ENCODE measurements around the gene PDIA6. TPM values are rescaled to one million over a fixed set of nuclear protein-coding genes. Genes with fewer than 3 reads are reported as not detected.

Gene PDIA6
- total and polyA plus RNA-seq, 2 donors (not counting 3 experiments of a cell fraction or from before 2014, with no cell fraction given): 335 to 424 TPM

- peaks cover 81% of the 10 kb centered on the region for H3K79me2 ChIP-seq (ENCODE audit: control insufficient read depth, insufficient read depth, low read length)
- dilution Hi-C loops (cut with MboI; ENCODE audit: extremely low pct_ligation_motif_present, low sequenced_read_pairs) (no loop called here), intact Hi-C loops (cut with micrococcal nuclease) (no loop called here)
- H3K4me3 ChIP-seq (replicated peaks in 1 of 3; ENCODE audit: insufficient read depth in 1 of 3, low read depth in 1 of 3, low read length in 3 of 3): no peak overlapping the region
- TF ChIP-seq CTCF (IDR thresholded peaks at IDR 0.05; ENCODE audit: extremely low read depth in 1 of 2, insufficient read depth in 1 of 2, low read depth in 1 of 2, low read length in 2 of 2) (no peak), MAX (IDR thresholded peaks at IDR 0.05; ENCODE audit: insufficient read depth, insufficient read length) (no peak), MYC (IDR thresholded peaks at IDR 0.05; ENCODE audit: low read depth, low read length) (no peak), POLR2AphosphoS5 (IDR thresholded peaks at IDR 0.05; ENCODE audit: insufficient read depth, low read depth, low read length) (no peak), EZH2 (IDR thresholded peaks at IDR 0.05; ENCODE audit: borderline replicate concordance, low read depth, low read length, severe bottlenecking) (no peak), FOS (IDR thresholded peaks at IDR 0.05; ENCODE audit: borderline replicate concordance, insufficient read depth, low read length) (no peak), POLR2A (IDR thresholded peaks at IDR 0.05; ENCODE audit: low read depth, low read length) (no peak), JUN (IDR thresholded peaks at IDR 0.05; ENCODE audit: borderline replicate concordance, insufficient read depth, insufficient read length, low read depth) (no peak), GATA2 (IDR thresholded peaks at IDR 0.05; ENCODE audit: insufficient read depth, insufficient read length, low read depth, low read length) (no peak)
- H3K4me2 ChIP-seq (ENCODE audit: insufficient read depth, low read length): no peak overlapping the region
- H3K9ac ChIP-seq (replicated peaks; ENCODE audit: extremely low read depth, insufficient read depth, low read length): no peak overlapping the region
- no peak for DNase-seq (ENCODE audit: low read depth, low spot score)
- ChIA-PET CTCF (no interaction called here), POLR2A (no interaction called here)
- H4K20me1 ChIP-seq (replicated peaks; ENCODE audit: control insufficient read depth, extremely low read depth, insufficient read depth, low read length): peaks cover 7% of the 10 kb centered on the region
- H3K9me1 ChIP-seq (replicated peaks; ENCODE audit: control insufficient read depth, extremely low read depth, insufficient read depth, low read length): no peaks in the 10 kb centered on the region
- peaks cover 10 to 13% of the 10 kb centered on the region in 2 experiments for H3K36me3 ChIP-seq (ENCODE audit: control insufficient read depth in 2 of 2, extremely low read depth in 1 of 2, insufficient read depth in 2 of 2, low read length in 2 of 2)
- no peaks in the 10 kb centered on the region for H3K27me3 ChIP-seq (ENCODE audit: control insufficient read depth in 2 of 2, insufficient read depth in 2 of 2, low read length in 2 of 2)
- no TSS peak for BruUV-seq (replicated peaks)
- H2AFZ ChIP-seq (ENCODE audit: low read depth, low read length): no peak overlapping the region
- no peak overlapping the region for H3K27ac ChIP-seq (ENCODE audit: insufficient read depth, low read depth, low read length)
- H3K4me1 ChIP-seq (ENCODE audit: control insufficient read depth, extremely low read depth, insufficient read depth, low read length): no peaks in the 10 kb centered on the region
- no peak for FAIRE-seq
- no peaks in the 10 kb centered on the region for H3K9me3 ChIP-seq (replicated peaks; ENCODE audit: control insufficient read depth, insufficient read depth, low read length)
Measured at GRCh38 chr2:10802657-10803056, 9.9 kb downstream of the PDIA6 start.

Data from endothelial cell of umbilical vein (primary cell).